ENCODE measurements around the gene LHFPL4.
"Not testable (repeated sequence)": the region's sequence is repeated elsewhere in the genome, so short reads cannot be mapped to it uniquely, and the experiment has no call there.

Gene LHFPL4

DNA sequence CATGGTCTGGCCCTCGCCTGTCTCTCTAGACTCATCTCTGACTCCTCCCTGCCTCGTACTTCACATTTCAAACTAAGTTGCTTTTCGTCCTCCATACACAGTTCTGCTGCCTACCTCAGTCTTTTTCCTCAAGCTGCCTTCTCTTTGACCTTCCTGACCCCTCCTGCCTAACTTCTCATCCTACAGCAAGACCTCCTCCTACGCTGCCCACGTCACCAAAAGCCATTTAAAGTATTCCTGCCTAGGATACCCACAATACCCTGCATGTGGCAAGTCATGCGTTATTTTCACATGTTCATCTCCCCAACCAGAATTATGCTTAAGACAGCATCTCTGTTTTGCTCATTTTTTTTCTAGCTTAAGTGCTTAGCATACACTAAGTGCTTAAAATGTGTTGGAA, 56.7 kb downstream of the LHFPL4 start:
- H3K27ac ChIP-seq, result no peak overlapping the region
- TF ChIP-seq, protein P1, sequence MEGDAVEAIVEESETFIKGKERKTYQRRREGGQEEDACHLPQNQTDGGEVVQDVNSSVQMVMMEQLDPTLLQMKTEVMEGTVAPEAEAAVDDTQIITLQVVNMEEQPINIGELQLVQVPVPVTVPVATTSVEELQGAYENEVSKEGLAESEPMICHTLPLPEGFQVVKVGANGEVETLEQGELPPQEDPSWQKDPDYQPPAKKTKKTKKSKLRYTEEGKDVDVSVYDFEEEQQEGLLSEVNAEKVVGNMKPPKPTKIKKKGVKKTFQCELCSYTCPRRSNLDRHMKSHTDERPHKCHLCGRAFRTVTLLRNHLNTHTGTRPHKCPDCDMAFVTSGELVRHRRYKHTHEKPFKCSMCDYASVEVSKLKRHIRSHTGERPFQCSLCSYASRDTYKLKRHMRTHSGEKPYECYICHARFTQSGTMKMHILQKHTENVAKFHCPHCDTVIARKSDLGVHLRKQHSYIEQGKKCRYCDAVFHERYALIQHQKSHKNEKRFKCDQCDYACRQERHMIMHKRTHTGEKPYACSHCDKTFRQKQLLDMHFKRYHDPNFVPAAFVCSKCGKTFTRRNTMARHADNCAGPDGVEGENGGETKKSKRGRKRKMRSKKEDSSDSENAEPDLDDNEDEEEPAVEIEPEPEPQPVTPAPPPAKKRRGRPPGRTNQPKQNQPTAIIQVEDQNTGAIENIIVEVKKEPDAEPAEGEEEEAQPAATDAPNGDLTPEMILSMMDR (conservative IDR thresholded peaks at IDR 0.05), result no peak
- no peak for TF ChIP-seq ZFX (IDR thresholded peaks at IDR 0.05)

DNA sequence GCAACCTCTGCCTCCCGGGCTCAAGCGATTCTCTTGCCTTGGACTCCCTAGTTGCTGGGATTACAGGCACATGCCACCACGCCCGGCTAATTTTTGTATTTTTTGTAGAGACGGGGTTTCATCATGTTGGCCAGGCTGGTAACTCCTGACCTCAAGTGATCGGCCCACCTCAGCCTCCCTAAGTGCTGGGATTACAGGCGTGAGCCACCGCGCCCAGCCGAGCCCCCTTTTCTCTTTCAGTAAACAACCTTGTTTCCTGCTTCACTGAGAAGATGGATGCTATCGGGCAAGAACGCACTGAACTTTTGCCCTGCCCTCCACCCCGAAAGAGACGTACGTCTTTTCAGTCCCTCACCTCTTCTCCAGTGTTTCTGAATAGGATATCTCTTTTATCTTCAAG, 59.6 kb downstream of the LHFPL4 start:
- not testable (repeated sequence) for H3K27ac ChIP-seq

DNA sequence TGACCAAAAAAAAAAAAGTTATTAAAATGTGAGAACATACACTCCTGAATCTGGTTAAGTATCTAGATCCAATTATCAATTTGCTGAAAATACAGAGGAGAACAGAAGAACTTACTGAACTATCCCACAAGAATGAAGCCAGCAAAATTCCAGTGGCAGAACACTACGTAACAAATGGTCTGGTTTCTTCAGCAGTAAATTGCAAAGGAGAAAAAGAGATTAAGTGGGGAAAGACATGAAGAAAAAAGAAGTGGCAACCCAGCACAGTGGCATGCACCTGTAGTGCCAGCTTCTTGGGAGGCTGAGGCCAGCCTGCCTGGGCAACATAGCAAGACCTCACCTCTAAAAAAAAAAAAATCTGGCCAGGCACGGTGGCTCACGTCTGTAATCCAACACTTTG, 62.1 kb downstream of the LHFPL4 start:
- no peak overlapping the region for H3K27ac ChIP-seq

DNA sequence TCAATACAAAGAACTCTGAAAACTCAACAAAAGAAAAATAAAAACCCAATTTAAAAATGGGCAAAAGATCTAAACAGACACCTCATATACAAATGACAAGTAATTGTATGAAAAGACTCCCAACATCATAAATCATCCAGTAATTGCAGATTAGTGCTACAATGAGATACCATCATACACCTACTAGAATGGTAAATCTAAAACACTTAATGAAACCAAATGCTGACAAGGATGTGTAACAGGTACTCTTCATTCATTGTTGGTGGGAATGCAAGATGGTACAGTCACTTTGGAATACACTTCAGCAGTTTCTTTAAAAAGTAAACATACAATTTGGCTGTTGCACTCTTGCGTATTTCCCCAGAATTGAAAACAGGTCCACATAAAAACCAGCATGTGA, 68.4 kb downstream of the LHFPL4 start:
- TF ChIP-seq, protein P1 (conservative IDR thresholded peaks at IDR 0.05), result no peak
- no peak for TF ChIP-seq ZFX (IDR thresholded peaks at IDR 0.05)
- no peak overlapping the region for H3K27ac ChIP-seq

More for the DNA sequence above, 62.1 kb downstream of the LHFPL4 start:
- TF ChIP-seq, protein P1 (conservative IDR thresholded peaks at IDR 0.05), result no peak
- no peak for TF ChIP-seq ZFX (IDR thresholded peaks at IDR 0.05)

DNA sequence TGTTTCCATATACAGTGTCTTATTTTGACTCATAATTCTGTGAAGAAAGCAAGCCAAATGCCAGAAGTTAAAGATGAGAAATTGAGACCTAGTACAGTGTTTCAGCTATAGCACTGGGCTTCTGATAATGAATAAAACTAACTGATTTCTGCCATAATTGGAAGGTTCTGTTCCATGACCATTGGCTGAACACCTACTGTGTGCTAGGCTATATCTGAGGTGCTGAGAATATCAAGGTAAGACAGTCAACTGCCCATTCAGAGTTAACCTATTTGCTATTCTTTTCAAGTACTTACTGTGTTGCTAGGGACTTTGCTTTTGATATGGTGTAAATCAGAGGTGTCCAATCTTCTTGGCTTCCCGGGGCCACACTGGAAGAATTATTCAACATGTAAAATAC, 73.4 kb downstream of the LHFPL4 start:
- no peak overlapping the region for H3K27ac ChIP-seq
- TF ChIP-seq, protein P1 (conservative IDR thresholded peaks at IDR 0.05), result no peak
- TF ChIP-seq ZFX (IDR thresholded peaks at IDR 0.05), result no peak

DNA sequence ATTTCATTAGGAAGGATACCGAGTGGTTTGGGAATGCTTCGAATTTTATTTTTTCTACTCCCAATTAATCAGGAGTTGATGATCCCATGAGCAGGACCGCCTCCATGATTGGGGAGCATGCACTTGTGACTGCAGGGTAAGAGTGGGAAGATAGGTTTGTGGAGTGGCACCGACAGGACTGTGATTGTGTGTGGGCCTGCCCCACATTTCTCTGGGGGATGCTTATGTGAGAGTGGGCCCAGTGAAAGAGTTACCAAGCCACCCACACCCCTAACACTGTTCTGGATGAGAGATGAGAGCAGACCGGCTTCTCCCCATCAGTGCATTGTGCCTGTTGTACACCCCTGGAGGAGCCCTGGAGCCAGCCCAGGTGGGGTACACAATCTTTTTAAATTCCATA, 76.7 kb downstream of the LHFPL4 start:
- H3K27ac ChIP-seq, result no peak overlapping the region
- TF ChIP-seq, protein P1 (conservative IDR thresholded peaks at IDR 0.05), result no peak
- TF ChIP-seq ZFX (IDR thresholded peaks at IDR 0.05), result no peak

- H3K27ac ChIP-seq, result no peak overlapping the region
- TF ChIP-seq, protein P1 (conservative IDR thresholded peaks at IDR 0.05), result no peak
- TF ChIP-seq ZFX (IDR thresholded peaks at IDR 0.05), result no peak
Measured at GRCh38 chr3:9474482-9474881, 79.1 kb downstream of the LHFPL4 start.

DNA sequence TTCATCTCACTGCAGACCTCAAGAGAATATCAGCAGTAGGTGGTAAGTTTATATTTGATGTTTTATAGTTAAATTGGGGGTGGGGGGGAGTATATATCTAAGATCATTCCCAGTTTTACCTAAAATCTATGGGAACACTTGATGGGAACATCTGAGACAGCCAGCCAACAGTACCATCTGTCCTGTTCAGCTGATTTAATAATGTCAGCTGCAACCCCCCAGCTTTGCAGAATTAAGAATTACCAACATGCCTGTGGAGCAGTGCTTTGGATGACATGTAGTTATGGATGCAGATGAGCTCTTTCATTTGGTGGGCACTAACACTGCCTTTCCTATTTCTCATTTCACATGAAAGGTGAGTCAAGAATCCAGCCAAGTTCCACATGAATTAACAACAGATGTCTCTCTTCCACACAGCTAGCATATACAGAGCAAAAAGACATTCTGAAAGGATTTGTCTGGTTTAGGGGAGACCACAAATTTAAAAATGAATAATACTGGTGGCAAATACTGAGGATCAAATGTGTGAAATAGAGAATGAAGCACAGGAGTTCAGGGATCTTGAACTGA, 80.0 kb downstream of the LHFPL4 start:
- TF ChIP-seq ZFX (IDR thresholded peaks at IDR 0.05), result no peak
- TF ChIP-seq, protein P1 (conservative IDR thresholded peaks at IDR 0.05), result no peak
- H3K27ac ChIP-seq, result no peak overlapping the region
